ENCODE results near the gene TSPEAR. TPM values are rescaled to one million over a fixed set of nuclear protein-coding genes. Genes with fewer than 3 reads are reported as not detected.

TSPEAR gene
- total and polyA plus RNA-seq, 2 of the 13 experiments (the other 11 are each of a cell fraction or from before 2014, with no cell fraction given) = 0.07 to 0.32 TPM

DNA sequence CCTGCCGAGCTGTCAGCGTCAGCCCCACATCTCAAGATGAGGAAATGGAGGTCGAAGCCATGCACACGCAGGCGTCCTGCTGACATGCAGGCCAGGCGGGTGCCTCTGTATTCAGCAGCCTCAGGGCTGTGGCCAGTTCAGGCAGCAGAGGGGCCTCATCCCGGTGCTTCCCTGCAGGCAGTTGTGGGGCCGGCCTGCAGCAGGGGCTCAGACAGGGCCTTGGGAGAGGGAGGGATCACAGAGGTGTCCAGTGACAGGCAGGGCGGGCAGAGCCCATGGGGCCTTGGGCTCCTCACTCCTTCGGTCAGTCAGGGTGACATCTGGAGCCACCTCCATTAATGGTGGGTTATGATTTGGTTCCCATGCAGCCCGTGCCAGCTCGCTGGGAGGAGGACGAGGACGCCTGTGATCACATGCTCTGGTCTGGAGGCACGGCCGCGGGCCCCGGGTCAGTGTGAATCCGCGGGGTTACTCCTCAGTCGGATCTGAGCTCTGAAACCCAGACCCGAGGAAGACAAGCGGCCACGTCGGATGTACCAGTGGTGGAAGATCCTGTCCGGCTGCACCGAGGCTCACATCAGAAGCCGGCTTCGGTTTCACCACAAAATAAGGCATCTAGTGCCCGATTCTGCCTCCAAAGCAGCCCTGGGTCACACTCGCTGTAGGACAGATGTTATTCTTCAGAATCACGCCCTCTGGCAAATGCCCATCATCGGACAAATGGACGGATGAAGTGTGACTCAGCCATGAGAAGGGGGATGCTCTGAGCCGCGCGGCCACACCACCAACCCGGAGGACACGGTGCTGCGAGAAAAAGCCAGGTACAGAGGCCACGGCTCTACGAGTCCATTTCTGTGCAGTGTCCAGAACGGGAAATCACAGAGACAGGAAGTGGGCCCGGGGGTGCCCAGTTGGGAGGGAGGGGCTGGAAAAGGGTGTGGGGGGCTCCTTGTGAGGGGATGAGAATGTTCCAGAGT is 204.8 kb downstream of the TSPEAR start (continued):
- TF ChIP-seq ZNF619 (CRISPR knock-in tag; IDR thresholded peaks at IDR 0.05) = no peak
- no peak for TF ChIP-seq ZNF546 (CRISPR knock-in tag; conservative IDR thresholded peaks at IDR 0.05)
- TF ChIP-seq ZNF703 (CRISPR knock-in tag; IDR thresholded peaks at IDR 0.05; ENCODE audit: borderline replicate concordance) = no peak
- TF ChIP-seq CCDC6 (CRISPR knock-in tag; IDR thresholded peaks at IDR 0.05) = no peak
- TF ChIP-seq, protein P1, sequence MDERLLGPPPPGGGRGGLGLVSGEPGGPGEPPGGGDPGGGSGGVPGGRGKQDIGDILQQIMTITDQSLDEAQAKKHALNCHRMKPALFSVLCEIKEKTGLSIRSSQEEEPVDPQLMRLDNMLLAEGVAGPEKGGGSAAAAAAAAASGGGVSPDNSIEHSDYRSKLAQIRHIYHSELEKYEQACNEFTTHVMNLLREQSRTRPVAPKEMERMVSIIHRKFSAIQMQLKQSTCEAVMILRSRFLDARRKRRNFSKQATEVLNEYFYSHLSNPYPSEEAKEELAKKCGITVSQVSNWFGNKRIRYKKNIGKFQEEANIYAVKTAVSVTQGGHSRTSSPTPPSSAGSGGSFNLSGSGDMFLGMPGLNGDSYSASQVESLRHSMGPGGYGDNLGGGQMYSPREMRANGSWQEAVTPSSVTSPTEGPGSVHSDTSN (CRISPR knock-in tag; IDR thresholded peaks at IDR 0.05) = no peak
- TF ChIP-seq IKZF1 (IDR thresholded peaks at IDR 0.05) = no peak
- no peak for TF ChIP-seq RFX1 (IDR thresholded peaks at IDR 0.05)
- TF ChIP-seq, protein P2, sequence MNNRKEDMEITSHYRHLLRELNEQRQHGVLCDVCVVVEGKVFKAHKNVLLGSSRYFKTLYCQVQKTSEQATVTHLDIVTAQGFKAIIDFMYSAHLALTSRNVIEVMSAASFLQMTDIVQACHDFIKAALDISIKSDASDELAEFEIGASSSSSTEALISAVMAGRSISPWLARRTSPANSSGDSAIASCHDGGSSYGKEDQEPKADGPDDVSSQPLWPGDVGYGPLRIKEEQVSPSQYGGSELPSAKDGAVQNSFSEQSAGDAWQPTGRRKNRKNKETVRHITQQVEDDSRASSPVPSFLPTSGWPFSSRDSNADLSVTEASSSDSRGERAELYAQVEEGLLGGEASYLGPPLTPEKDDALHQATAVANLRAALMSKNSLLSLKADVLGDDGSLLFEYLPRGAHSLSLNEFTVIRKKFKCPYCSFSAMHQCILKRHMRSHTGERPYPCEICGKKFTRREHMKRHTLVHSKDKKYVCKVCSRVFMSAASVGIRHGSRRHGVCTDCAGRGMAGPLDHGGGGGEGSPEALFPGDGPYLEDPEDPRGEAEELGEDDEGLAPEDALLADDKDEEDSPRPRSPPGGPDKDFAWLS (CRISPR knock-in tag; IDR thresholded peaks at IDR 0.05; ENCODE audit: borderline replicate concordance) = no peak
- TF ChIP-seq RAD21 (CRISPR knock-in tag; IDR thresholded peaks at IDR 0.05) = no peak
- TF ChIP-seq PHB2 (IDR thresholded peaks at IDR 0.05; ENCODE audit: partially characterized antibody) = no peak
- TF ChIP-seq YEATS4 (CRISPR knock-in tag; IDR thresholded peaks at IDR 0.05; ENCODE audit: borderline replicate concordance) = 0 out of 2 replicates have a peak, but pooled peaks have one; percentile 34
- TF ChIP-seq, protein P3, sequence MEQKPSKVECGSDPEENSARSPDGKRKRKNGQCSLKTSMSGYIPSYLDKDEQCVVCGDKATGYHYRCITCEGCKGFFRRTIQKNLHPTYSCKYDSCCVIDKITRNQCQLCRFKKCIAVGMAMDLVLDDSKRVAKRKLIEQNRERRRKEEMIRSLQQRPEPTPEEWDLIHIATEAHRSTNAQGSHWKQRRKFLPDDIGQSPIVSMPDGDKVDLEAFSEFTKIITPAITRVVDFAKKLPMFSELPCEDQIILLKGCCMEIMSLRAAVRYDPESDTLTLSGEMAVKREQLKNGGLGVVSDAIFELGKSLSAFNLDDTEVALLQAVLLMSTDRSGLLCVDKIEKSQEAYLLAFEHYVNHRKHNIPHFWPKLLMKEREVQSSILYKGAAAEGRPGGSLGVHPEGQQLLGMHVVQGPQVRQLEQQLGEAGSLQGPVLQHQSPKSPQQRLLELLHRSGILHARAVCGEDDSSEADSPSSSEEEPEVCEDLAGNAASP (CRISPR knock-in tag; IDR thresholded peaks at IDR 0.05; ENCODE audit: borderline replicate concordance) = no peak; the same call in 1 of the 2 replicates
- TF ChIP-seq, protein P4, sequence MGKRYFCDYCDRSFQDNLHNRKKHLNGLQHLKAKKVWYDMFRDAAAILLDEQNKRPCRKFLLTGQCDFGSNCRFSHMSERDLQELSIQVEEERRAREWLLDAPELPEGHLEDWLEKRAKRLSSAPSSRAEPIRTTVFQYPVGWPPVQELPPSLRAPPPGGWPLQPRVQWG (CRISPR knock-in tag; IDR thresholded peaks at IDR 0.05; ENCODE audit: borderline replicate concordance, low read depth) = no peak
- TF ChIP-seq, protein P5, sequence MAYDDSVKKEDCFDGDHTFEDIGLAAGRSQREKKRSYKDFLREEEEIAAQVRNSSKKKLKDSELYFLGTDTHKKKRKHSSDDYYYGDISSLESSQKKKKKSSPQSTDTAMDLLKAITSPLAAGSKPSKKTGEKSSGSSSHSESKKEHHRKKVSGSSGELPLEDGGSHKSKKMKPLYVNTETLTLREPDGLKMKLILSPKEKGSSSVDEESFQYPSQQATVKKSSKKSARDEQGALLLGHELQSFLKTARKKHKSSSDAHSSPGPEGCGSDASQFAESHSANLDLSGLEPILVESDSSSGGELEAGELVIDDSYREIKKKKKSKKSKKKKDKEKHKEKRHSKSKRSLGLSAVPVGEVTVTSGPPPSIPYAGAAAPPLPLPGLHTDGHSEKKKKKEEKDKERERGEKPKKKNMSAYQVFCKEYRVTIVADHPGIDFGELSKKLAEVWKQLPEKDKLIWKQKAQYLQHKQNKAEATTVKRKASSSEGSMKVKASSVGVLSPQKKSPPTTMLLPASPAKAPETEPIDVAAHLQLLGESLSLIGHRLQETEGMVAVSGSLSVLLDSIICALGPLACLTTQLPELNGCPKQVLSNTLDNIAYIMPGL (CRISPR knock-in tag; IDR thresholded peaks at IDR 0.05; ENCODE audit: borderline replicate concordance in 1 of 2, low read depth in 1 of 2) = peak in 1 of 2 experiments; percentile 59; a peak in 1 of 4 replicates
- peak; percentile 70 for TF ChIP-seq DR1 (CRISPR knock-in tag; IDR thresholded peaks at IDR 0.05)
